GM21825 (cell line): ENCODE measurements around the gene SREBF1.

Source experiments
- ATAC-seq: cut with Tn5 transposase; IDR thresholded peaks from one replicate; pipeline ENCODE4 v1.9.1; 2021; ENCODE audit warnings: mild to moderate bottlenecking, moderate library complexity; ENCODE audit not compliant: unreplicated experiment

The SREBF1 gene

DNA sequence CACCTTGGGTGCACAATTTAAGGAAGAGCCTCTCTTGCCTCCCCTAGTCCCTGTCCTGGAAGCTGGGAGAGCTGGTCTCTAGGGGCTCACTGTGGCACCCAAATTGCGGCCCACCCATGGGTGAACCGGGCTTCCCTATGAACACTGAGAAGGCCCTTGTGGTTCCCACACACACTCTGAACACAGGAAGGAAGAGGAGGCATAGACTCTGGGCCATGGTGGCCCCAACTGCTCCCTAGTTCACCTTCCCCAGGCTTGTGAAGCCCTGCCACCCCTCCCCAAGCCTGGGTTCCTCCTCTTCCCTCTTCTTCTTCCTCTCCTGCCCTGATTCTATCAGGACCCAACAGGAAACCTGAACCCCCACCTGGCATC, 10.5 kb downstream of the SREBF1 start:
- no peak for ATAC-seq

DNA sequence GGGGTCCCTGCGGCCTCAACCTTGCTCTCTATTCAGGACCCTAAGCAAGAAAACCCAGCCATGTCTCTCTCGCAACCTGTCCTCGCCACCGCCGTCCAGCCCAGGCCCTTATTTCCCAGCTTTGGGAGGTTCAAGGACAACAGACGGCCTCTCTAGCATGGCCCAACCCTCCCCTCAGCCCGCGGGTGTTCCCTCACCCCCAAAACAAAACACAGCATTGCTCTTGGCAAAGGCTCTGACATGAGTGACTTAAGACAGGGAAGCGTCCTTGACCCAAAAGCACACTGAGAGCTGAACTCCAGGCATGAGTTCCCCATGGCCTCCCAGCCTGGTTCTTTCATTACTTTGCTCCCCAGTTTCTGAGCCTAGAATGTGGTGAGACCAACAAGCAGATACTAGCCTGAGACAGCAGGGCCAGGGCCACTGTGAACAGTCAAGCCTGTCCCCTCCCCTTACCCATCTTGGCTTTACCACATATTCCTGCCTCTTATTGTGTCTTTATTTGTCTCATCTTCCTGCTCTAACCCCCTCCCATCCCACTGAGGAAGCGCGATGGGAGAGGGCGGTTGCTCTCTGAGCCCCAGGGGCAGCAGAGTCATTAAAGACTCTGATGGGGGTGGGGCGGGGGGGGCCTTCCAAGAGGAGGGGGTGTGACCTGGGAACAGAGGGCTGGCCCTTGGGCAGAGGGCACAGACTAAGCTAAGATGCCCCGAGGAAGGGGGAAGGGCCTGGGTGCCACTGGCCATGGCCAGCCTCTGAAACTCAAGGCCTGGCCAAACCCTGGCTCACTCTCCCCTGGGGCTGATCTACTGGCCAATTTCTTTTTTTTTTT, 11.8 kb downstream of the SREBF1 start:
- ATAC-seq: no peak

DNA sequence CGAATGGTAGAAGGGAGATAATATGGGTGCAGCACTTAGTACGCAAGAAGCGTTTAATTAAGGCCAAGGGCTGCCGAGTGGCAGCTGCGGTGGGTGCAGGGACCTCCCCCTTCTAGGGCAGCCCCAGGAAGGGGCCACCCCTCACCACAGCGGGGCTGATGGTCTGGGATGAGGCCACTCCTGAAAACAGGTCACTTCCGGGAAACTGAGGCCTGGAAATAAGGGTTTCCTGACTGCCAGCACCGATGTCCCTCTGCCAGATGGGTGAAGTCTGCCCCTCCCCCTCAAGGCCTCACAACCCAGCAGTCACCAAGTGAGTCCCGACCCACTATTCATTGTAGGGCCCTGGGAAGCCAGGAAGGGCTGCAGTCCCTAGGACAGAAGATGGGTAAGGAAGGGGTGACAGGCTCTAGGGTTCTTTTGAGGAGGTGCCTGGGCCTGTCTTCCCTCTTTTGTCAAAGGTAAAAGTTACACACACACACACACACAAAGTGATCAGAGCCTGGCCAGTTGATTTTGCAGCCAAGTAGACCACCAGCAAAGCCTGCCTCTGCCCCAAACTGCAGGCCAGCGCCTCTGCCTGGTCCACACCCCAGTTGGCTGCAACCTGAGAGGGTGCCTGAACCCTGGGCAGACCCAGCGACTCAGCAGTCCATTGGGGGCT, 12.5 kb downstream of the SREBF1 start:
- peak; percentile 10 for ATAC-seq

DNA sequence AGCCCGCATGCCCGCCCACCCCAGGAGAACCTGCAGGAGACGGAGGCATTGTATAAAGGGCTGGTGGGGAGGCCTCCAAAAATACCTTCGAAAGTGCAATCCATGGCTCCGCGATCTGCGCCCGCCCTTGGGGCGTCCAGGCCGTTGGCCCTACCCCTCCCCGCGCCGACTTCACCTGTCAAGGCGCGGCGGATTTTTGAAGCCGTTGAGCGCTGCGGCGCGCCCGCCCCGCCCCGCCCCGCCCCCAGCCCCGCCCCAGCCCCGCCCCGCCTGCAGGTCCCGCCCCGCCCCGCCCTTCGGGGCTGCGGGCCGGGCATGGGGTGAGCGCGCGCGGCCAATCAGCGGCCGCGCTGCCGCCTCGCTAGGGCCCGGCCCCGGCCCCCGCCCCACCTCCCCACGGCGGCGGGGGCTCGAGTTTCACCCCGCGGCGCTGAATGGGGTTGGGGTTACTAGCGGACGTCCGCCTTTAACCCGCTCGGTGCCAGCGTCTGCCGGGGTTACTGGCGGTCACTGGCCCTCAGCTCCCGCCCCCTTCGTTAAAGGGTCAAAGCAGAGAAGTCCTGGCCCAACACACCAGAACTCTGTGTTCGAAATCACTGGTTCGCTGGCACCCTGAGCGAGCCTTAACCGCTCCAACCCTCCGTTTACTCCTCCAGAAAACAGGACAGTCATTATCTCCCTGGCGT, 13.2 kb downstream of the SREBF1 start:
- peak; percentile 54 for ATAC-seq

DNA sequence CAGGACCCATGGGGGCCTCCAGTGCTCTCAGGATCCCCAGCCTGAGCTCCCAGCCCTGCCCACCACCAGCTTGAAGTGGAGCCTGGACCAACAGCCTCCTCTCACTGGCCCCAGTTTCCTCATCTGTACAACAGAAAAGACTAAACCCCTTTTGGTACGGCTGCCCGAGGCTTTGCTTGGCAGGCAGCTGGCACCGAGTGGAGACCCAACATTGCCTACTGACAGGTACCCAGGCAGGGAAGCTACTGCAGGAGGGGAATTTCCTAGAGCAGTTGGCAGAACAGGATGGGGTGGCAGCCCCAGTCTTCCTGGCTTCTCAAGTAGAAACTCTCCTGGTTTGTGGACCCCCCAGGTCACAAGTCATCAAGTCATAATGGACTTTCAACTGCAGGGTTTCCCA, 14.2 kb downstream of the SREBF1 start:
- no peak for ATAC-seq

DNA sequence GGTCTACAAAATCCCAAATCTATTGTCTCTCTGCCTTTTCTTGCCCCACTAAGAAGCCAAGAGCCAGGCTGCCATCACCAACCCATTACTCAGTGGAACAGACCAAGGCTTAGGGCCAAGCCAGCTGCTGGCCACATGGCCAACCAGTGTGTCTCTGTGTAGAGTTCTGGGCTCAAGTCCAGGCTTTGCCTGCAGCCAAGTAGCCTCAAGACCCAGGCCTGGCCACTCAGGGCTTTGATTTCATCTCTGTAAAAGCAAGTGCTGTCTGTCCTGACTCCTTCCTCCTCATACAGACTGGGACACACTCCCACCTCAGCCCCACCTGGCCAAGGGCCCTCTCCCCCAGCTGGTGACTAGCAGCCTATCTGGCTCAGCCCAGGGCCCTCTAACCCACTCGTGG, 14.6 kb downstream of the SREBF1 start:
- no peak for ATAC-seq

DNA sequence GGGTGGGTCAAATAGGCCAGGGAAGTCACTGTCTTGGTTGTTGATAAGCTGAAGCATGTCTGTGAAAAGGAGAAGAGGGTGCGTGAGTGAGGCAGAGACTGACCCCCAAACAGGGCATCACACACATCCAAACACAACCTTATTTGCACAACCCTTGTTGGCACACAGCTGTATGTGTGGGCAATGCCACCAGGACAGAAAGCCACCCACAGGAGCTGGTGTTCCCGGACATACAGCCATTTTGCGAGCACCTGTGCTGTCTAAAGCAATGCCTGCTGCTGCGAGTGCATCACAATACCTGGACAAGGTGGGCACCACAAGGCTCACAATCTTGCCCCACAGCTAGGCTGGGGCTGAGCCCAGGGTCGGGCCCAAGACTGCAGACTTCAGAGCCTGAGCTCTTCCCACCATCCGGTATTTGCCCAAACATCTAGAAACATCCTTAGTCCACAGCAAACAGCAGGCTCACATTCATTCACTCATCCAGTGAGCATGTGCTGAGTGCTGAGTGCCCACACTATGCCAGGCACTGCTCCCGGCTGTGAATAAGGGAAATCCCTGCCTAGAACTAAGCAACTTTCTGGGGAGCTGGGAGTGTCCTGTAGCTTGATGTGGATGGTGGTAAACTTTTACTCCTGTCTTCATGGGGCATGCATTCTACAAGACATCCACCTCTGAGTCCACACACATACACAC, 16.2 kb downstream of the SREBF1 start:
- ATAC-seq: no peak

DNA sequence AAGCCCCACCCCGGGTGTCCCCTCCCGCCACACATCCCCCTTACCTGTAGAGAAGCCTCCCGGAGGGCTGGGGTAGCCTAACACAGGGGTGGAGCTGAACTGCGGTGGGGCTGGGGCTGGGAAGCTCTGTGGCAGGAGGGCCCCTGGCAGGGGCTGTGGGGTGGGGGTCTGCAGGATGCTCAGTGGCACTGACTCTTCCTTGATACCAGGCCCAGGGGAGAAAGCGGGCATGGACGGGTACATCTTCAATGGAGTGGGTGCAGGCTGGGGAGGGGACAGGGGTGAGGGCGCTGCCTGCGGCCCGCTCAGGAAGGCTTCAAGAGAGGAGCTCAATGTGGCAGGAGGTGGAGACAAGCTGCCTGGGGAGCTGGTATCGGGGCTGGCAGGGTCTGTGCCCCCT, 16.7 kb downstream of the SREBF1 start:
- no peak for ATAC-seq

DNA sequence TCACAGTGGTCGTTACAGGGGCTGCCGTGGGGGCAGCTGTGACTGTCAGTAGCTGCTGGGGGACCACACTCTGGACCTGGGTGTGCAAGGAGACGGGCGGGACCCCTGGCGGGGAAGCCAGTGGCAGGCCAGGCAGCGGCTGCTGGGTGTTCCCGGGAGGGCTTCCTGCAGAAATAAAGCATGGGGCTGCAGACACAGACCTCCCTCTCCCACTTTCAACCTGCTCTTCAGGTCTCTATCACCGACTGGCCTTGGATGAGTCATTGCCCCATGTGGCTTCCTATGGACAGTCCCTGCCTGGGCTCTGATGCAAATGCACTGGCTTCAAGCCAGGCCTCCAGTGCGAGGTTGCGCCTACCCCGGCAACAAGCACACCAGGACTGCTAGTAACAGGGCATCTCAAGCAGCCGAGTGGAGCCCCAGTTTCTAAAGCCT, 17.2 kb downstream of the SREBF1 start:
- ATAC-seq: peak; percentile 55

DNA sequence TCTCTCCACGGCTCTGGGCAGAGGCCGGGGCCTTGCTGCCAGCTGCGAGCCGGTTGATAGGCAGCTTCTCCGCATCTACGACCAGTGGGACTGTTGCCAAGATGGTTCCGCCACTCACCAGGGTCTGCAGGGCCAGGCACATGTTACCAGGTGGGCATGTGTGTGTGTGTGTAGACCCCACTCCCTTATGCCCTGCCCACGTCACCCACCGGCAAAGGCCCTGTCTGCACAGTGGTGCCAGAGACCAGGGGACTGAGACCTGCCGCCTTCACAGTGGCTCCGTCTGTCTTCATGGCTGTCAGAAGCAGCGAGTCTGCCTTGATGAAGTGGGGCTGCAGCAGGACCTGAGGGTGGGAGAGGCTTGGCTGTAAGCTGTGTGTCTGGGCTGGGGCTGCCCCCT, 17.7 kb downstream of the SREBF1 start:
- no peak for ATAC-seq

DNA sequence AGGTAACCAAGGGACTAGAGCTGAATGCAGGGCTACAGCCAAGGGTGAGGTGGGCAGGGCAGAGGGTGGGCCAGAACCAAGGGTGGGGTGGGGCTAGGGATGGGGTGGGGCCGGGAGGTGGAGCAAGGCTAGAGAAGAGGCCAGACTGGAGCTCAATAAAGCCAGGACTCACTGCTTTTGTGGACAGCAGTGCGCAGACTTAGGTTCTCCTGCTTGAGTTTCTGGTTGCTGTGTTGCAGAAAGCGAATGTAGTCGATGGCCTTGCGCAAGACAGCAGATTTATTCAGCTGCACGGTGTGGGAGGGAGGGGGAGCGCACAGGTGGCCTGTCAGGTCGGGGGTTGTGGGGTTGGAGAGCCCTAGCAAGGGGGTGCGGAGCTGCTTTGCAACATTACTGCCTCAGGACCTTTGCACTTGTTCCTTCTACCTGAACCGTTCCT, 18.7 kb downstream of the SREBF1 start:
- ATAC-seq: no peak

DNA sequence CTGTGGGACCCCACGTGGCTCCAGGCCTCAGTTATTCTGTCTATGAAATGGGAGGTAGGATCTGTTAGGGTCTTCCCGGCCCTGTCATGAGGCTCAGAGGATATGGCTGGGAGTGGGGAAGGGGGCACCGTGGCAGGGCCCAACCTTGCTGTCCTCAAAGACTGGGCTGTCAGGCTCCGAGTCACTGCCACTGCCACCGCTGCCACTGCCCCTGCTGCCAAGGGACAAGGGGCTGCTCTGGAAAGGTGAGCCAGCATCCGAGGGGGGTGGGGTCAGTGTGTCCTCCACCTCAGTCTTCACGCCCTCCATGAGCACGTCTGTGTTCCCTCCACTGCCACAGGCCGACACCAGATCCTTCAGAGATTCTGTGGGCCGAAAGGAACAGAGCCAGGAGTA, 19.2 kb downstream of the SREBF1 start:
- no peak for ATAC-seq

DNA sequence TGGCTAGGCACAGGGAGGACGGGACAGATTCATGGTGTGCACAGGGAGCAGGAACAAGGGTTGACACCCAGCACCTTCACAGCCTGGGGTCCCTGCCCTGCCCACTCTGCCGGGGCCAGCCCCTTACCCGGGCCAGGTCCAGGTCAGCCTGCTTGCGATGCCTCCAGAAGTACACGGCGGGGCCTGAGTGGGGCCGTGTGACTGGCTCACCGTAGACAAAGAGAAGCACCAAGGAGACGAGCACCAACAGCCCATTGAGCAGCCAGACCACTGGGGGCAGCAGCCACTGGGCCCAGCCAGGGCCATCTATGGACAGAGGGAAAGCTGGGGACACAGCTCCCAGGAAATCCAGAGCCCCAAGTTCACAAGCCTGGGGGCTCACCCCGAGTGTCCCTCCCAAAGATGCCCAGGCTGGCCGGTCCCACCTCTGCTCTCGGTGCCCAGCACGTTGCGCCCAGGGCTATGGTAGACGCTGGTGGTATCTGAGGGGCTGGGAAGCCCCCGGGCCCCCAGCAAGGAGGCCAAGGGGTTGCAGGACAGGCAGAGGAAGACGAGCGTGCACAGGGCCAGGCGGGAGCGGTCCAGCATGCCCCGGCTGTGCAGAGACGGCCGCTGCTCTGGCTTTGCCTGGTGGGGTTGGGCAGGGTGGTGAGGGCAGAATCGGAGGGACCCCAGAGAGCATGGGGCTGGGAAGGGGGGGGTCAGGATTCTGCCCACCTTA, 19.8 kb downstream of the SREBF1 start:
- no peak for ATAC-seq

DNA sequence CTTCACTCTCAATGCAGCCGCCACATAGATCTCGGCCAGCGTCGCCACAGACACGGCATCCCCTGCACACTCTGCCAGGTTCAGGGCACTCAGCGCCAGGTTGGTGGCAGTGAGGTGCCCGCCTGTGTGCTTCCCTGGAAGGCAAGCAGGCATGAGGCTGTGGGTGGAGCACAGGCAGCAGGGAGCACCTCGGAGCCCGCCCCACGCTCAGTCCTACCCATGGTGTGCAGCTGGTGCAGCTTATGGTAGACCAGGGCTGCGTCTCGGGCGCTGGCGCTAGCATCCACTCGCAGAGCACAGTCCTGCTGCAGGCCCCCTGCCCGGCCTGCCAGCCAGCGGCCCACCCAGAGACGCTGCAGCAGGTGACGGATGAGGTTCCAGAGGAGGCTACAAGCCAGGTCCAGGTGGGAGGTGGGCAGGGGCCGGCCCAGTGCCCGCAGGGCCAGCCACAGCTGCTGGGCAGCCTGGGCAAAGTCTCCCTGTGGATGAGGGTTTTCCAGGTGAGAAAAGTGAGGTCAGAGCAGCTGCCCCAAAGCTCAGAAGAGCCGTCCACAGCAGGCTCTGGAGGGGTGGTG, 20.5 kb downstream of the SREBF1 start:
- ATAC-seq: no peak

DNA sequence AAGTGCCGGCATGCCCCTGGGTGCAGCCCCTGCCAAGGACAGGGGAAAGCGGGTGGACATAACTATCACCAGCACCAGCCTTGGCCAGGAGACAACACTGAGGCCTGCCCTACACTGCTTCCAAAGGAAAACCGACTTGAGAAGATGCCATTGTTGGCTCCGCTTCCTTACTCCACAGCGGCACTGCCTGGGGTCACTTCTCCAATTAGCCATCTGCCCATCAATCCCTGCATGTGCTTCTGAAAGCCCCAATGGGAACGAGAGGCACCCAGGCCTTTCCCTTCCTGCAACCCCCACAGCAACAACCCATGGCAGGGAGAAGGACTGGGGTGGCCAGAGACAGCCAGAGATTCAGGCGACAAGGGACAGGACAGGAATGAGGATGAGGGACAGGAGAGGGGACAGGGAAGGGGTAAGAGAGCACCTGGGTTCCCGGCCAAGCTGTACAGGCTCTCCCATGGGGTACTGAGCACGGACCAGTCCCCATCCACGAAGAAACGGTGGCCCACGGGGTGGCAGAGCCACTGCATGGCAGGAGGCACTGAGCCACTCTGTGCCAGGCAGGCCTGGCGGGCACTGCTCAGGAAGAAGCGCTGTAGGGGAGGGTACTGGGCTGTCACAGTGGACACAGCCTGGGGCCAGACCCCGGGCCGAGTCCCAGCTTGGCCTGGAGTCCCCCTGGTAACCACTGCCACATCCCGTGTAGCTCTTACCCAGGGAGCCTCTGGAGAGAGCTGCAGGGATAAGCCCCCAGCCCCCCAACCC, 21.2 kb downstream of the SREBF1 start:
- ATAC-seq: no peak

DNA sequence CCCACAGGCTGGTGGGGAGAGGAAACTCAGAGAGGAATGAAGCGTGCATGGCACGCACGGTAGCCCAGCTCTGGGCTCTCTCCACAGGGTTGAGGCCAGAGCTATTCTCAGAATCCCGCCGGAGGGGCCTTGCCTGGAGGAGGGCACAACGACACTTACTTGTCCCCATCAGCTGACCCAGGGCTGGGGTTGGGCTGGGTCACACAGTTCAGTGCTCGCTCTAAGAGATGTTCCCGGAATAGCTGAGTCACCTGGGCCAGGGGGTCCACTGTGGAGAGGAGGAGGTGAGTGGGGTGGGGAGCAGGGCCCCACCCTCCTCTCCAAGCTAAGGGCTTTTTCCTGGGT, 21.8 kb downstream of the SREBF1 start:
- no peak for ATAC-seq

DNA sequence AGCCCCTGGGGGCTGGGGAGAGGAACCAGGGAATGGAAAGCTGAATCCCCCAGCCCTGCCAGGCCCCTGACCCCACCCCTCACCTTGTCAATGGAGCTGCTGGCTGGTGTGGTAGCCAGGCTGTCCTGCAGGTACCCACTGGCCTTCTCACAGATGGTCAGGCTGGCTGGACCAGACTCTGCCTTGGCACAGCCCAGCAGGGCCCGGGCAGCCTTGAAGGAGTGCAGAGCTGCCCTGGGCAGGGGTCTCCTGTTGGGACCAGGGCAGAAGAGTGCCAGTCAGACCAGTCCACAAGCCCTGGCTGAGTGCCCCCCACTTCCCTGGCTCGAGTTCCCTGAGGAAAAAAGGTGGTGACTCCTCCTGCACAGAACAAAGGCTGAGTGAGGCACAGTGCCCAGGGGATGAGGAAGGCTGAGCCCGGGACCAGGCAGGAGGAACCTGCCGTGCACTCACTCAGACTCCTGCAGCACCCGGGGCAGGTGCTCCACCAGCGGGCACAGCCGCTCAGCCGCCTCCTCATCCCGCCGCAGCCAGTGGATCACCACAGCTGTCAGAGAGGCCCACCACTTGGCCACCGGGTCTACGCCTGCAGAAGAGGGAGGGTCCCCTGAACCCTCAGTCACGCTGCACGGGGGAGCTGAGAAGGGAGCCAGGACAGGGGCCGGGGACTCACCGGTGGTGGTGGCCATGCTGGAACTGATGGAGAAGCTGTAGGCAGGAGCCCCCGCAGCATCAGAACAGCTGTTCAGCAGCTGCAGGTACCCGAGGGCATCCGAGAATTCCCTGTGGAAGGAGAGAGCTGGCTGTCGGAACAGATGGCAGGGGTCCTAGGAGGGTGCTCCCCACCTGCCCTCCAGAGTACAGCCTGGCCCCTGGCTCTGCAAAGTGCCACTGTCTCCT, 22.4 kb downstream of the SREBF1 start:
- no peak for ATAC-seq

DNA sequence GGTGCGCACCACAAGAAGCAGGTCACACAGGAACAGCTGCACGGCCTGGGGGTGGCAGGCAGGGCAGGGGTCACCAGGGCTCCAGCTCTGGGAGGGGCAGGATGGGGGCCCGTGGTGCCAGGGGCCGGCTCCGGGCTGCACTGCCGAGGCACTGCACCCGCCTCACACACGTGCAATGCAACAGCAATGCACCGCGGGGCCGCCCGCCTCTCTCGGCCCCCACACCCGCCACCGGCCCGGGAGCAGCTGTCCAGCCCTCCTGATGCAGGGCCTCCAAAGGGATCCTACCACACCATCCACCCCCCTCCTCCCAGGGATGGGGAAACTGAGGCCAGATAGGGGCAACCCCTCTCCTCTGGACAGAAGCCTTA, 23.1 kb downstream of the SREBF1 start:
- no peak for ATAC-seq
